T-cell (primary cell): ENCODE measurements around the gene TIMM44. TPM values are rescaled to one million over a fixed set of nuclear protein-coding genes. Genes with fewer than 3 reads are reported as not detected.

ENCODE experiments used
- ATAC-seq, 4 experiments: fragments of 200-7000 bp in 3 of 4; fragments of 150-1000 bp in 1 of 4; cut with Tn5 transposase; replicated peaks in 1 of 4; 1 replicate in 3 of 4; 2 replicates in 1 of 4; pipeline ENCODE4 v1.10.0; 2021; ENCODE audit warnings: moderate library complexity in 3 of 4, mild to moderate bottlenecking in 2 of 4, moderate number of reproducible peaks in 1 of 4
- CTCF ChIA-PET, 2 donors: fragments of 300-600 bp; sonication (Branson Sonifier 250); formaldehyde crosslinking; loops; one replicate each; lab custom pipeline; 2022; ENCODE audit warnings: antibody characterized with exemption in 2 of 2; lab: Charles Lee
- POLR2A ChIA-PET, 2 donors: fragments of 300-600 bp; sonication (Branson Sonifier 250); formaldehyde crosslinking; loops; one replicate each; lab custom pipeline; 2022; ENCODE audit warnings: antibody characterized with exemption in 2 of 2; lab: Charles Lee
- DNase-seq, 35 experiments: peaks; one replicate each; pipeline versions ENCODE4 v3.0.0 to v3.0.0-alpha.2; 2013 to 2023
- H3K27ac ChIP-seq: one replicate; pipeline ENCODE4 v1.5.1; 2013; ENCODE audit warnings: low read length
- H3K27me3 ChIP-seq, 2 experiments: replicated peaks in 1 of 2; 1 replicate in 1 of 2; 2 replicates in 1 of 2; pipeline versions ENCODE4 v1.6.1 to v1.7.0; 2013; ENCODE audit warnings: low read length in 1 of 2, mixed read lengths in 1 of 2; ENCODE audit not compliant: control insufficient read depth in 2 of 2, insufficient read depth in 2 of 2; ENCODE audit errors: extremely low read depth in 1 of 2
- H3K36me3 ChIP-seq, 2 donors: 1 replicate in 1 of 2; 2 replicates in 1 of 2; pipeline versions ENCODE4 v1.6.1 to v1.7.0; 2013; ENCODE audit warnings: low read length in 1 of 2; ENCODE audit not compliant: control insufficient read depth in 2 of 2, insufficient read depth in 1 of 2; ENCODE audit errors: extremely low read depth in 1 of 2
- H3K4me1 ChIP-seq, 2 experiments: 1 replicate in 1 of 2; 2 replicates in 1 of 2; pipeline versions ENCODE4 v1.6.1 to v1.7.0; 2013; ENCODE audit warnings: low read length in 2 of 2, mixed read lengths in 1 of 2; ENCODE audit not compliant: insufficient read depth in 2 of 2, control insufficient read depth in 1 of 2; ENCODE audit errors: extremely low read depth in 1 of 2
- H3K4me3 ChIP-seq, 2 donors: 1 replicate in 1 of 2; 2 replicates in 1 of 2; pipeline versions ENCODE4 v1.5.1 to v1.7.0; 2013; ENCODE audit warnings: mild to moderate bottlenecking in 2 of 2, low read length in 1 of 2, moderate library complexity in 1 of 2; ENCODE audit not compliant: control insufficient read depth in 1 of 2; ENCODE audit errors: extremely low read depth in 1 of 2
- H3K9me3 ChIP-seq: 2 replicates; pipeline ENCODE4 v1.7.0; 2013
- H3K27ac Mint-ChIP-seq, 2 donors: one replicate each; pipeline ENCODE4 v1.8.0; 2020 to 2021; ENCODE audit warnings: mild to moderate bottlenecking in 2 of 2, mixed read lengths in 2 of 2
- H3K27me3 Mint-ChIP-seq, 2 donors: one replicate each; pipeline ENCODE4 v1.8.0; 2021 to 2022; ENCODE audit warnings: mixed read lengths in 2 of 2
- H3K36me3 Mint-ChIP-seq: one replicate; pipeline ENCODE4 v1.8.0; 2021; ENCODE audit warnings: mixed read lengths
- H3K4me1 Mint-ChIP-seq, 3 donors: one replicate each; pipeline ENCODE4 v1.8.0; 2020 to 2022; ENCODE audit warnings: mixed read lengths in 3 of 3, mild to moderate bottlenecking in 1 of 3
- H3K4me3 Mint-ChIP-seq, 3 donors: one replicate each; pipeline ENCODE4 v1.8.0; 2020 to 2022; ENCODE audit warnings: mild to moderate bottlenecking in 3 of 3, mixed read lengths in 3 of 3, moderate library complexity in 3 of 3
- H3K9me3 Mint-ChIP-seq, 3 donors: one replicate each; pipeline ENCODE4 v1.8.0; 2020 to 2022; ENCODE audit warnings: mixed read lengths in 3 of 3
- WGBS: methylation state at CpG from one replicate; pipeline ENCODE4 v1.1.5; 2013; ENCODE audit warnings: missing lambda C conversion rate; ENCODE audit not compliant: insufficient coverage; 5-methylcytosine and 5-hydroxymethylcytosine counted together
- total RNA-seq, 35 experiments: library from RNA in 6 of 35; stranded (reverse) in 6 of 35; fragments of 120-200 nt in 1 of 35; gene quantifications; one replicate each; pipeline versions ENCODE4 v1.2.1 to v1.2.4 and lab custom pipeline; 2013 to 2026

TIMM44 gene
- total RNA-seq, 5 donors from 2014 or later (not counting 1 experiment from before 2014, with no cell fraction given), result 72.7 to 99.4 (median 90.3) TPM

GRCh38 chr19:7903244-7904073 is 40.0 kb downstream of the TIMM44 start, which contains the start of gene MAP2K7:
Gene MAP2K7, plus strand, starts transcription at chr19:7903877. Its CDS starts 68 bp downstream, at chr19:7903945.
- peaks cover 6 to 49% of the 10 kb centered on the region in 2 experiments for H3K4me1 ChIP-seq
- peaks cover 0 to 11% of the 10 kb centered on the region in 2 experiments for H3K27me3 ChIP-seq
- DNase-seq, result peak; percentile 98 to 100 (median 100)
- H3K4me3 Mint-ChIP-seq, result peak within 1 kb of the TSS; percentile 83 to 88 (median 87)
- ChIA-PET CTCF (interaction anchor here (0.6 to 1.3 kb wide), 12 partner anchors 14 to 335 kb away, joined by 3 to 28 read pairs (median 6); partner anchors contain the start of genes PET100 (in 1 of the 2), SNAPC2 (in 1 of the 2), TIMM44 (in 1 of the 2) and TRAPPC5 (in 1 of the 2)), POLR2A (interaction anchor here (0.5 to 1.5 kb wide), 4 partner anchors 13 to 1014 kb away, joined by 3 to 9 read pairs (median 6); partner anchors contain the start of gene SNAPC2 (in 1 of the 2))
- H3K27ac Mint-ChIP-seq, result peak within 1 kb of the TSS; percentile 87 to 90
- peaks cover 7% of the 10 kb centered on the region for H3K36me3 Mint-ChIP-seq
- WGBS, result under 1% methylated on average over 78 of the region's 89 CpGs
- no peaks in the 10 kb centered on the region for H3K9me3 ChIP-seq
- peak within 1 kb of the TSS; percentile 77 to 82 for H3K4me3 ChIP-seq
- peak within 1 kb of the TSS; percentile 84 for H3K27ac ChIP-seq
- H3K9me3 Mint-ChIP-seq, result no peaks in the 10 kb centered on the region
- ATAC-seq, result peak; percentile 85 to 92 (median 90)
- H3K36me3 ChIP-seq, result peaks cover 3 to 15% of the 10 kb centered on the region in 2 donors
- H3K27me3 Mint-ChIP-seq, result no peaks in the 10 kb centered on the region
- peaks cover 27 to 32% (median 31%) of the 10 kb centered on the region in 3 donors for H3K4me1 Mint-ChIP-seq

GRCh38 chr19:7902796-7903243 is 40.6 kb downstream of the TIMM44 start:
- ChIA-PET POLR2A (interaction anchor here (0.9 to 1.5 kb wide), 2 partner anchors 18 to 265 kb away, joined by 3 to 9 read pairs; partner anchors contain the start of gene SNAPC2 (in 1 of the 2)), CTCF (interaction anchor here (0.5 to 1.3 kb wide), 12 partner anchors 15 to 384 kb away, joined by 3 to 28 read pairs (median 5); partner anchors contain the start of genes PET100 (in 1 of the 2), SNAPC2 (in 1 of the 2), TIMM44 (in 1 of the 2) and TRAPPC5 (in 1 of the 2))
- DNase-seq, result no peak
- Histone ChIP-seq H3K4me3 (peak overlapping the region; percentile 55 to 71), H3K36me3 (peaks cover 3 to 12% of the 10 kb centered on the region in 2 donors), H3K4me1 (peaks cover 6 to 45% of the 10 kb centered on the region in 2 experiments), H3K9me3 (no peaks in the 10 kb centered on the region), H3K27me3 (peaks cover 0 to 12% of the 10 kb centered on the region in 2 experiments), H3K27ac (peak overlapping the region; percentile 59)
- H3K9me3 Mint-ChIP-seq, result no peaks in the 10 kb centered on the region
- H3K27me3 Mint-ChIP-seq, result no peaks in the 10 kb centered on the region
- H3K27ac Mint-ChIP-seq, result peak overlapping the region; percentile 87 to 90
- no peak for ATAC-seq
- H3K4me3 Mint-ChIP-seq, result peak overlapping the region; percentile 83 to 88 (median 87)
- 36% methylated on average over 9 of the region's 20 CpGs for WGBS
- H3K4me1 Mint-ChIP-seq, result peaks cover 27 to 32% (median 31%) of the 10 kb centered on the region in 3 donors
- H3K36me3 Mint-ChIP-seq, result peaks cover 7% of the 10 kb centered on the region

- H3K4me1 ChIP-seq, result peaks cover 6 to 33% of the 10 kb centered on the region in 2 experiments
- peaks cover 3 to 8% of the 10 kb centered on the region in 2 donors for H3K36me3 ChIP-seq
- Mint-ChIP-seq H3K27me3 (no peaks in the 10 kb centered on the region), H3K27ac (no peak overlapping the region), H3K4me1 (peaks cover 23 to 31% (median 28%) of the 10 kb centered on the region in 3 donors), H3K9me3 (no peaks in the 10 kb centered on the region), H3K4me3 (peak overlapping the region in 1 of 3 donors; percentile 88), H3K36me3 (peaks cover 7% of the 10 kb centered on the region)
- DNase-seq (no peak), ATAC-seq (no peak)
- peaks cover 0 to 19% of the 10 kb centered on the region in 2 experiments for H3K27me3 ChIP-seq
- no peak overlapping the region for H3K4me3 ChIP-seq
- 100% methylated on average over 1 of the region's 7 CpGs for WGBS
- CTCF ChIA-PET, result interaction anchor here in 1 of 2 donors (0.6 kb wide), 1 partner anchor 533 kb away, joined by 3 read pairs; no protein-coding TSS in a partner anchor
- H3K9me3 ChIP-seq, result no peaks in the 10 kb centered on the region
- no peak overlapping the region for H3K27ac ChIP-seq
- POLR2A ChIA-PET, result no interaction called here
Observed at GRCh38 chr19:7901337-7901736, 42.1 kb downstream of the TIMM44 start.

GRCh38 chr19:7900931-7901330 is 42.5 kb downstream of the TIMM44 start:
- Mint-ChIP-seq H3K4me3 (no peak overlapping the region), H3K9me3 (no peaks in the 10 kb centered on the region), H3K4me1 (peaks cover 19 to 27% (median 24%) of the 10 kb centered on the region in 3 donors), H3K27me3 (no peaks in the 10 kb centered on the region), H3K27ac (no peak overlapping the region), H3K36me3 (peaks cover 7% of the 10 kb centered on the region)
- DNase-seq, result no peak
- ChIA-PET POLR2A (no interaction called here), CTCF (interaction anchor here (0.6 to 0.9 kb wide), 2 partner anchors 19 to 533 kb away, joined by 3 to 7 read pairs; partner anchors contain the start of gene SNAPC2 (in 1 of the 2))
- Histone ChIP-seq H3K4me3 (no peak overlapping the region), H3K4me1 (peaks cover 6 to 29% of the 10 kb centered on the region in 2 experiments), H3K36me3 (peaks cover 1 to 4% of the 10 kb centered on the region in 2 donors), H3K27me3 (peaks cover 0 to 23% of the 10 kb centered on the region in 2 experiments), H3K9me3 (no peaks in the 10 kb centered on the region), H3K27ac (no peak overlapping the region)
- no peak for ATAC-seq
- WGBS, result no CpG with 5 or more reads among the region's 3 CpGs

GRCh38 chr19:7900401-7900870 is 43.0 kb downstream of the TIMM44 start:
- no peaks in the 10 kb centered on the region for H3K36me3 ChIP-seq
- no peaks in the 10 kb centered on the region for H3K27me3 Mint-ChIP-seq
- H3K27ac Mint-ChIP-seq, result no peak overlapping the region
- H3K27ac ChIP-seq, result no peak overlapping the region
- H3K36me3 Mint-ChIP-seq, result peaks cover 4% of the 10 kb centered on the region
- ATAC-seq (no peak), DNase-seq (no peak)
- no peak overlapping the region for H3K4me3 Mint-ChIP-seq
- peaks cover 6 to 24% of the 10 kb centered on the region in 2 experiments for H3K4me1 ChIP-seq
- 81% methylated on average over 20 of the region's 21 CpGs for WGBS
- no peaks in the 10 kb centered on the region for H3K9me3 Mint-ChIP-seq
- H3K27me3 ChIP-seq, result peaks cover 0 to 28% of the 10 kb centered on the region in 2 experiments
- no peaks in the 10 kb centered on the region for H3K9me3 ChIP-seq
- H3K4me1 Mint-ChIP-seq, result peaks cover 16 to 22% (median 21%) of the 10 kb centered on the region in 3 donors
- ChIA-PET POLR2A (interaction anchor here in 1 of 2 donors (0.8 kb wide), 1 partner anchor 31 kb away, joined by 3 read pairs; no protein-coding TSS in a partner anchor), CTCF (interaction anchor here in 1 of 2 donors (0.9 kb wide), 2 partner anchors 20 to 340 kb away, joined by 3 to 7 read pairs; partner anchors contain the start of gene SNAPC2)
- no peak overlapping the region for H3K4me3 ChIP-seq
